ENCODE measurements around the gene TNIK. TPM values are rescaled to one million over a fixed set of nuclear protein-coding genes. Genes with fewer than 3 reads are reported as not detected.

Gene TNIK
- total and polyA plus RNA-seq, 10 of the 15 experiments (the other 5 are each of a cell fraction or from before 2014, with no cell fraction given), result 13.9 to 74.3 (median 48.2) TPM

DNA sequence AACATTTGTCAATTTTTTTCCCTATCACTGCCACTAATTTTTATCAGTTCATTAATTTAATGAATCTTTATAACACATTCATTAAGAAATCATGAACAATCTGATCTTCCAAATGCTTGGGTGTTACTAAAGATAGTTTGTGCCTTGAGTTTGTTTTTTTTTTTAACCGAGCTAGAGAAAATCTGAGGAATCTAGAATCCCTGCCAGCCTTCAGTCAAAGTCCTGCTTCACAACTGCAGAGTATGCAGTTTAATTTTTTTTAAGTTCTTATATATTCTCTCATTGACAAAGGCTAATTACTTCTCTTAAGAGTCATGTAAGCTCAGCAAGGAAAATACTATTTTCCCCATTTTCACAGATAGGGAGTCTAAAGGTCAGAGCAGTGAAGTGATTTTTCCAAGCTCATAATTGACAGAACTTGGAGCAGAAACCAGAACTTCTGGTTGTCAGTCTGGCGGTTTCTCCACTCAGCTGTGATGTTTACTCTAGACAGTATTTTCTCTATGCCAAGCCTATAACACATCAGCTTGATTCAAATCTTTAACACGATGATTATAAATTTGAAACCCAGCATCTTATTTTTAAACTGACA lies 55.7 kb downstream of the TNIK start:
- ChIA-PET CTCF (interaction anchor here (1.3 to 1.9 kb wide), 2 partner anchors 10 to 11 kb away, joined by 5 to 6 read pairs; no protein-coding TSS in a partner anchor), SMC1A (ENCODE audit: uncharacterized antibody, unreplicated experiment) (interaction anchor here (0.8 to 1.7 kb wide), 8 partner anchors 9 to 47 kb away, joined by 3 to 6 read pairs (median 3); no protein-coding TSS in a partner anchor), RAD21 (ENCODE audit: unreplicated experiment) (interaction anchor here (1.0 kb wide), 1 partner anchor 16 kb away, joined by 3 read pairs; no protein-coding TSS in a partner anchor), POLR2A (interaction anchor here (0.9 to 1.5 kb wide), 2 partner anchors 12 to 46 kb away, joined by 3 to 4 read pairs; no protein-coding TSS in a partner anchor)
- intact Hi-C loops (cut with micrococcal nuclease; ENCODE audit: unreplicated experiment) (no loop called here), in situ Hi-C loops (cut with MboI) (no loop called here)
- H3K4me2 ChIP-seq (ENCODE audit: control insufficient read depth, insufficient read depth), result no peak overlapping the region
- 65% methylated on average over 3 of the region's 3 CpGs for WGBS (ENCODE audit: insufficient coverage, insufficient replicate concordance, low lambda C conversion rate, missing lambda C conversion rate)
- no peaks in the 10 kb centered on the region for H4K20me1 ChIP-seq (ENCODE audit: control insufficient read depth, insufficient read depth)
- H2AFZ ChIP-seq (ENCODE audit: control insufficient read depth, low read depth, low read length), result no peak overlapping the region
- no peak overlapping the region for H3K9ac ChIP-seq (ENCODE audit: control insufficient read depth, insufficient read depth, low read length)
- no peak for DNase-seq (ENCODE audit: low read depth, low spot score)
- H3K4me3 ChIP-seq, result no peak overlapping the region
- H3K27ac ChIP-seq (ENCODE audit: control insufficient read depth, insufficient read depth), result no peak overlapping the region; the same call in 1 of the 2 replicates
- FAIRE-seq, result no peak
- H3K36me3 ChIP-seq (ENCODE audit: control insufficient read depth in 2 of 2, insufficient read depth in 2 of 2, low read length in 1 of 2), result peaks cover 1 to 17% of the 10 kb centered on the region in 2 experiments
- TF ChIP-seq SMAD1 (IDR thresholded peaks at IDR 0.05; ENCODE audit: low read depth, partially characterized antibody) (no peak), CEBPZ (IDR thresholded peaks at IDR 0.05; ENCODE audit: low read depth, low read length) (no peak), PAX5 (IDR thresholded peaks at IDR 0.05; ENCODE audit: borderline replicate concordance, low read depth, low read length) (no peak), MYB (IDR thresholded peaks at IDR 0.05; ENCODE audit: borderline replicate concordance, low read depth, low read length) (no peak), NFYA (IDR thresholded peaks at IDR 0.05; ENCODE audit: borderline replicate concordance, low read depth, low read length) (no peak), BMI1 (IDR thresholded peaks at IDR 0.05; ENCODE audit: borderline replicate concordance) (no peak)
- TF ChIP-seq, protein P1, sequence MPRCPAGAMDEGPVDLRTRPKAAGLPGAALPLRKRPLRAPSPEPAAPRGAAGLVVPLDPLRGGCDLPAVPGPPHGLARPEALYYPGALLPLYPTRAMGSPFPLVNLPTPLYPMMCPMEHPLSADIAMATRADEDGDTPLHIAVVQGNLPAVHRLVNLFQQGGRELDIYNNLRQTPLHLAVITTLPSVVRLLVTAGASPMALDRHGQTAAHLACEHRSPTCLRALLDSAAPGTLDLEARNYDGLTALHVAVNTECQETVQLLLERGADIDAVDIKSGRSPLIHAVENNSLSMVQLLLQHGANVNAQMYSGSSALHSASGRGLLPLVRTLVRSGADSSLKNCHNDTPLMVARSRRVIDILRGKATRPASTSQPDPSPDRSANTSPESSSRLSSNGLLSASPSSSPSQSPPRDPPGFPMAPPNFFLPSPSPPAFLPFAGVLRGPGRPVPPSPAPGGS (IDR thresholded peaks at IDR 0.05; ENCODE audit: borderline replicate concordance, insufficient read depth, low read depth, low read length, poor library complexity, severe bottlenecking), result no peak
- TF ChIP-seq, protein P2, sequence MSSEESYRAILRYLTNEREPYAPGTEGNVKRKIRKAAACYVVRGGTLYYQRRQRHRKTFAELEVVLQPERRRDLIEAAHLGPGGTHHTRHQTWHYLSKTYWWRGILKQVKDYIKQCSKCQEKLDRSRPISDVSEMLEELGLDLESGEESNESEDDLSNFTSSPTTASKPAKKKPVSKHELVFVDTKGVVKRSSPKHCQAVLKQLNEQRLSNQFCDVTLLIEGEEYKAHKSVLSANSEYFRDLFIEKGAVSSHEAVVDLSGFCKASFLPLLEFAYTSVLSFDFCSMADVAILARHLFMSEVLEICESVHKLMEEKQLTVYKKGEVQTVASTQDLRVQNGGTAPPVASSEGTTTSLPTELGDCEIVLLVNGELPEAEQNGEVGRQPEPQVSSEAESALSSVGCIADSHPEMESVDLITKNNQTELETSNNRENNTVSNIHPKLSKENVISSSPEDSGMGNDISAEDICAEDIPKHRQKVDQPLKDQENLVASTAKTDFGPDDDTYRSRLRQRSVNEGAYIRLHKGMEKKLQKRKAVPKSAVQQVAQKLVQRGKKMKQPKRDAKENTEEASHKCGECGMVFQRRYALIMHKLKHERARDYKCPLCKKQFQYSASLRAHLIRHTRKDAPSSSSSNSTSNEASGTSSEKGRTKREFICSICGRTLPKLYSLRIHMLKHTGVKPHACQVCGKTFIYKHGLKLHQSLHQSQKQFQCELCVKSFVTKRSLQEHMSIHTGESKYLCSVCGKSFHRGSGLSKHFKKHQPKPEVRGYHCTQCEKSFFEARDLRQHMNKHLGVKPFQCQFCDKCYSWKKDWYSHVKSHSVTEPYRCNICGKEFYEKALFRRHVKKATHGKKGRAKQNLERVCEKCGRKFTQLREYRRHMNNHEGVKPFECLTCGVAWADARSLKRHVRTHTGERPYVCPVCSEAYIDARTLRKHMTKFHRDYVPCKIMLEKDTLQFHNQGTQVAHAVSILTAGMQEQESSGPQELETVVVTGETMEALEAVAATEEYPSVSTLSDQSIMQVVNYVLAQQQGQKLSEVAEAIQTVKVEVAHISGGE (CRISPR knock-in tag; IDR thresholded peaks at IDR 0.05), result no peak
- TF ChIP-seq, protein P3, sequence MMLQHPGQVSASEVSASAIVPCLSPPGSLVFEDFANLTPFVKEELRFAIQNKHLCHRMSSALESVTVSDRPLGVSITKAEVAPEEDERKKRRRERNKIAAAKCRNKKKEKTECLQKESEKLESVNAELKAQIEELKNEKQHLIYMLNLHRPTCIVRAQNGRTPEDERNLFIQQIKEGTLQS (IDR thresholded peaks at IDR 0.05; ENCODE audit: borderline replicate concordance, extremely low read depth, low read depth, low read length), result no peak
- no peaks in the 10 kb centered on the region for H3K27me3 ChIP-seq (replicated peaks in 1 of 2; ENCODE audit: control insufficient read depth in 2 of 2, insufficient read depth in 2 of 2, low read length in 1 of 2)
- BruUV-seq (replicated peaks), result no TSS peak
- ATAC-seq, result no peak
- peaks cover 7% of the 10 kb centered on the region for H3K4me1 ChIP-seq (ENCODE audit: control insufficient read depth, insufficient read depth, low read length)
- peaks cover 96% of the 10 kb centered on the region for H3K79me2 ChIP-seq (ENCODE audit: control insufficient read depth, insufficient read depth, low read length)
- H3K9me3 ChIP-seq (replicated peaks; ENCODE audit: control insufficient read depth, insufficient read depth, low read length), result peaks cover 1% of the 10 kb centered on the region; the same call in 1 of the 3 replicates

Measured in GM12878 (cell line).